ENCODE results near the gene AGPAT2.

AGPAT2 gene

DNA sequence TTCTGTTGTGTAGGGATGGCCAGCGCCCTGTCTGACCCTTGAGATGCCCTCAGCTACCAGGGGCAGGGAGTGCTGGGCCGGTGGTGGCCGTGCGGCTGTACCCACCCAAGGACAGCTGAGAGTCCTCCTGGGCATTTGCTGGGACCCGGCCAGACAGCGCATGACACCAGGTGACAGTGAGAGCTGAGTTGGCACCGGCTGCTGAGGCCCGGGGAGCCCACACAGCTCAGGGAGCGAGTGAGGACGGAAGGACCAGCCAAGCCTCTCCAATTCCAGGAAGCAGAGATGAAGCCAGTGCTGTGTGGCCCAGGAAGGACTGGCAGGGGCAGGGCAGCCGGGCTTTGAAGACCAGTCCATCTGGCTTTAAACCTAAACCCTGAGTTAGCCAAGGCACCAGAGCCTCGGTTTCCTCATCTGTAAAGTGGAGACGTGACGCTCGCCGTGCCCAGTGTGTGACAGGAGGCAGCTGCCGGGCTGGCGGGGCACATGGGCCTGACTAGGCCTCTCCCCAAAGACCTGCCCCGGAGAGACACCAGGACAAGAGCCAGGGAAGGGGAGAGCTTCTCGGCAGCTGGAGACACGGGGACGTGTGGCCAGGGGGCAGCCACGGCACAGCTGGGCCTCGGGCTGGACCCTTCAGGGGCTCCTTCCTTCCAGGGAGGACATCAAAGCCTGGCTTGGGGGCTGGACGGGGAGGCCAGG lies 3.0 kb upstream of the AGPAT2 start:
- peaks cover 34% of the 10 kb centered on the region for H3K27me3 Mint-ChIP-seq (ENCODE audit: low read depth, poor library complexity)
- peaks cover 26% of the 10 kb centered on the region for H3K4me1 Mint-ChIP-seq
- TF ChIP-seq, protein P1, sequence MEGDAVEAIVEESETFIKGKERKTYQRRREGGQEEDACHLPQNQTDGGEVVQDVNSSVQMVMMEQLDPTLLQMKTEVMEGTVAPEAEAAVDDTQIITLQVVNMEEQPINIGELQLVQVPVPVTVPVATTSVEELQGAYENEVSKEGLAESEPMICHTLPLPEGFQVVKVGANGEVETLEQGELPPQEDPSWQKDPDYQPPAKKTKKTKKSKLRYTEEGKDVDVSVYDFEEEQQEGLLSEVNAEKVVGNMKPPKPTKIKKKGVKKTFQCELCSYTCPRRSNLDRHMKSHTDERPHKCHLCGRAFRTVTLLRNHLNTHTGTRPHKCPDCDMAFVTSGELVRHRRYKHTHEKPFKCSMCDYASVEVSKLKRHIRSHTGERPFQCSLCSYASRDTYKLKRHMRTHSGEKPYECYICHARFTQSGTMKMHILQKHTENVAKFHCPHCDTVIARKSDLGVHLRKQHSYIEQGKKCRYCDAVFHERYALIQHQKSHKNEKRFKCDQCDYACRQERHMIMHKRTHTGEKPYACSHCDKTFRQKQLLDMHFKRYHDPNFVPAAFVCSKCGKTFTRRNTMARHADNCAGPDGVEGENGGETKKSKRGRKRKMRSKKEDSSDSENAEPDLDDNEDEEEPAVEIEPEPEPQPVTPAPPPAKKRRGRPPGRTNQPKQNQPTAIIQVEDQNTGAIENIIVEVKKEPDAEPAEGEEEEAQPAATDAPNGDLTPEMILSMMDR (IDR thresholded peaks at IDR 0.05) = no peak
- no peaks in the 10 kb centered on the region for H3K9me3 Mint-ChIP-seq
- H3K4me3 Mint-ChIP-seq = no peak overlapping the region
- H3K27ac Mint-ChIP-seq = no peak overlapping the region
- H3K36me3 Mint-ChIP-seq (ENCODE audit: low read depth) = no peaks in the 10 kb centered on the region
- peak; percentile 4 for DNase-seq

DNA sequence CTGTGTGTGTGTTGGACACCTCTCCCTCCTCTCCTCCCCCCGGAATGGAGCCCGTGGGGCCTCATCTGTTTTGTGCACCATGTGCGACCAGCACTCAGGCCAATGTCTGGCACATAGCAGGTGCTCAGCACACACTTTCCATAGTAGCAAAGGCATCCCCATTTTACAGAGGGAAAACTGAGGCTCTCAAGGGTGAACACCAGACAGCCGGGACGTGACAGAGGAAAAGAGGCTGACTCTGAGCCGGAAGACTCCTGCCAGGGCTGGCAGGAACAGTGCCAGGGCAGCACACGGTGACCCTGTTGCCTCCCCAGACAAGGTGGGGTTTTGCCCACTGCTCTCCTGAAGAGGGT lies 1.8 kb upstream of the AGPAT2 start:
- Mint-ChIP-seq H3K27ac (no peak overlapping the region), H3K36me3 (ENCODE audit: low read depth) (no peaks in the 10 kb centered on the region), H3K27me3 (ENCODE audit: low read depth, poor library complexity) (peaks cover 46% of the 10 kb centered on the region), H3K4me1 (peaks cover 21% of the 10 kb centered on the region), H3K9me3 (no peaks in the 10 kb centered on the region), H3K4me3 (no peak overlapping the region)
- DNase-seq = no peak
- TF ChIP-seq, protein P1 (IDR thresholded peaks at IDR 0.05) = no peak

DNA sequence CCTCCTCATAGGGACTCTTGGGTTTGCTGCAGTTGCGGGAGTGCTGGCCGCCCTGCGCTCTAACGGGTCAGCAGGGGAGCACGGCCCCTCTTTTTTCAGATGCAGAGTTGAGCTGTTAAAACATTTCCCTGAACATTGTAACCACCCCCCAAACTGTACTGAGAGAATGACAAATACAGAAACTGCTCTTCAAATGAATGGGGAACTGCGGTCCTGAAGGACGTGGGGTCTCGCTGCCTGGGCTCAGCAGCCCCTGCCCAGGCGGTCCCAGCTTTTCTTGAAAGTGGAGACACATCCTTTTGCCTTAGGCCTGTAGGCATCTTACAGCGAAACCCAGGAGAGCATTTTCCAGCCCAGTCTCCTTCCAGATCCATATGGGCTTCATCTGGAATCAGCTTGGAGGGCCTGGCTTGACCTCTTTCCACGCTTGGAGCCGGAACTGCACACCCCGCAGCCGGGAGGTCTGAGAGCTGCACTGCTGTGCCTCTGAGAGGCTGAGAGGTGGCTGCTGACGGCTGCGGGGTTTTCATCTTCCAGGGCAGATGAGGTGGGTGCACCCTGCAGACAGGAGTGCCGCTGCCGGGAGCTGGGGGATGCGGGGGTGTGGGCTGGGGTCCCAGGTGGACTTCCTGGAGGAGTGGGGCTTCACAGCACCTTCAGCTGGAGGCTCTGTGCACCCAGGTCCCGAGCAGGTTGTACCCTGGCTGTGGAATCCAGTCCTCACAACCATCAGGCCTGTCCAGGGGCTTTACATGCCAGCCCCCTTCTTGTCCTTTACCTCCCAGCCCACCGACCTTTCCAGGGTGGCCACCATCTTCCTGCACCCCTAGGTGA lies 1.2 kb upstream of the AGPAT2 start:
- Mint-ChIP-seq H3K27me3 (ENCODE audit: low read depth, poor library complexity) (peaks cover 51% of the 10 kb centered on the region), H3K4me1 (peaks cover 21% of the 10 kb centered on the region), H3K36me3 (ENCODE audit: low read depth) (no peaks in the 10 kb centered on the region), H3K9me3 (no peaks in the 10 kb centered on the region), H3K27ac (no peak overlapping the region), H3K4me3 (no peak overlapping the region)
- DNase-seq = no peak
- TF ChIP-seq, protein P1 (IDR thresholded peaks at IDR 0.05) = no peak

DNA sequence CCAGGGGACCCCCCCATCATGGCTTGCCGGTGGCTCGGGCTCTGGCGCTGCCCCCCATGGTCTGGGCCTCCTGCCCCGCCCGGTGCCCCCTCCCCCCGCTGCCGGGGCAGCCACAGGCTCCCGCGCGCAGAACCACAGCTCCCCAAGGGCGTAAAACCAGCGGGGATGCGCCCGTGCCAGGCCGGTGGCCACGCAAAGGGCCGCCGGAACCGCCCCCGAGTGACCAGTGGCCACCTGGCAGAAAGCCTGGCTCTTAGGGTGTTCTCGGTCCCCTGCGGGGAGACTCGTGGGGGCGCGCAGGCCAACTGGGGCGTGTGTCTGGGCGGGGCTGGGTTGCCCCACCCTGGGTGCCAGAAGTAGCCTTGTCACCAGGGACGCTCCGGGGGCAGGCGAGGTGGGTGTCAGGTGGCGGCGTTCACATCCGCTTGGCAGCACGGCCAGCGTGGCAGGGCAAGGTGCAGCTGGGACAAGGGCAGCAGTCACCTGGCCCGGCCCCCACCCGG lies 515 bp upstream of the AGPAT2 start:
- no peak for DNase-seq
- Mint-ChIP-seq H3K27ac (no peak overlapping the region), H3K36me3 (ENCODE audit: low read depth) (no peaks in the 10 kb centered on the region), H3K4me1 (peaks cover 19% of the 10 kb centered on the region), H3K4me3 (no peak overlapping the region), H3K27me3 (ENCODE audit: low read depth, poor library complexity) (peaks cover 51% of the 10 kb centered on the region), H3K9me3 (no peaks in the 10 kb centered on the region)
- TF ChIP-seq, protein P1 (IDR thresholded peaks at IDR 0.05) = no peak

DNA sequence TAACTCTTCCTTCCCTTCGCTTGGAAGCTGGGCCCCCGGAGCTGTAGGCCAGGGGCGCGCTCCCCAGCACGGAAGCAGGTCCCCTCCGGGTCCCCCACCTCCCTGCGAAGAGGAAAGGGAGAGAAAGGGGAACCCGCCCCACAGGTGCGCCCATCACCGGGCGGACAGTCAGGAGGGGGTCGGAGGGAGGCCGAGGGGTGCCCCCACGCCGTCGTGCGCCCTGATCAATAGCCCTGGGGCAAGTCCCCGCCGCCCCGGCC lies 793 bp downstream of the AGPAT2 start:
- TF ChIP-seq, protein P1 (IDR thresholded peaks at IDR 0.05) = no peak
- H3K9me3 Mint-ChIP-seq = no peaks in the 10 kb centered on the region
- peaks cover 18% of the 10 kb centered on the region for H3K4me1 Mint-ChIP-seq
- peak overlapping the region; percentile 82 for H3K4me3 Mint-ChIP-seq
- no peak overlapping the region for H3K27ac Mint-ChIP-seq
- no peak for DNase-seq
- H3K27me3 Mint-ChIP-seq (ENCODE audit: low read depth, poor library complexity) = peaks cover 51% of the 10 kb centered on the region
- H3K36me3 Mint-ChIP-seq (ENCODE audit: low read depth) = no peaks in the 10 kb centered on the region

Measured in nephron progenitor cell (in vitro differentiated cells).